HL-60 (cell line): ENCODE data around the gene ARHGEF16.

ENCODE experiments used
- DNase-seq, 2 experiments: peaks; one replicate each; pipeline ENCODE4 v3.0.0-alpha.2; 2010 to 2020; ENCODE audit warnings: low read depth in 1 of 2, low spot score in 1 of 2
- H3K27ac ChIP-seq: fragments of 250-450 bp; sonication (Bioruptor Pico); replicated peaks from 2 replicates; pipeline ENCODE4 v1.5.1; 2020; ENCODE audit warnings: mild to moderate bottlenecking, moderate library complexity
- H3K27me3 ChIP-seq: fragments of 250-450 bp; sonication (Bioruptor Pico); 2 replicates; pipeline ENCODE4 v1.5.1; 2021; ENCODE audit warnings: mild to moderate bottlenecking, moderate library complexity; ENCODE audit not compliant: insufficient read depth, poor library complexity, severe bottlenecking
- H3K4me3 ChIP-seq: replicated peaks from 2 replicates; pipeline ENCODE4 v1.5.1; 2011; ENCODE audit warnings: mild to moderate bottlenecking, control low read depth, low read length; ENCODE audit not compliant: insufficient read depth
- CTCF ChIP-seq: IDR thresholded peaks from one replicate; pipeline ENCODE4 v1.5.1; 2011; ENCODE audit warnings: low read length, control low read depth, inconsistent platforms; ENCODE audit not compliant: insufficient read depth
- GABPA ChIP-seq: IDR thresholded peaks from 2 replicates; pipeline ENCODE4 v1.6.1; 2012; ENCODE audit warnings: low read depth
- POLR2AphosphoS5 ChIP-seq: IDR thresholded peaks from 2 replicates; pipeline ENCODE4 v1.6.1; 2012; ENCODE audit warnings: low read depth
- REST ChIP-seq: IDR thresholded peaks from 2 replicates; pipeline ENCODE4 v1.6.1; 2012; ENCODE audit warnings: low read depth; ENCODE audit not compliant: insufficient replicate concordance
- SPI1 ChIP-seq: IDR thresholded peaks from 2 replicates; pipeline ENCODE4 v1.6.1; 2012; ENCODE audit warnings: low read depth, mild to moderate bottlenecking, borderline replicate concordance

Gene ARHGEF16

DNA sequence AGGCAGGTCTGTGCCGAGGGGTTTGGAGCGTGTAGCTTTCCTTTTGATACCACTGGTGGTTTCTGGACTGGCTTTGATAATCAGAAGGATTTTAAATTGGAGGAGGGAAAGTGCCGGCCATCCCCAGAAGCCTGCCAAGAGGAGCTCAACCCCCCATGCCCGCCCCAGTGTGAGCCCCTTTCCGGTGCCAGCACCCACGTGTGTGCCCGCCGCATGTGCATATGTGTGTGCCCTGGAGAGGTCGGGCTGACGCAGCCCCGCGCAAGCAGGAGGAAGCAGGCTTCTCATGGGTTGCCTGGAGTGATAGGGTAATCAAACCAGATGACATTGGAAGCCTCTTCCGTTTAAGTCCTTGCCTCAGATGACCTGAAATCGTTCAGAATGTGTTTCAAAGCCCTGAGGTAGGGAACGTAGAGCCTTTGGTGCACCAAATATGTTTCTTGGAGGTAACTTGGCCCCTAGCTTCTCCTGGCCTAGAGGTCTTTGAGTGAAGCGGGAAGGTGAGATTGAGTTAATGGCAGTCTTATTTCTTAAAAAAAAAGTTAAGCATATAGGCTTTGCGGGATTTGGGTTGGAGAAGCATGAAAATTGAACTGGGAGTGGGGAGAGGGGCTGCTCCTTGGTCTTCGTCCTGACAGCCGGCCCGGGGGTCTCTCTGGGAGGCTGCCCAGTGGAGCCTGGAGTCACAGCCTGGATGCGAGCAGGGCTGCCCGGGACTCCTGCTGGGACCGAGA is 34.1 kb upstream of the ARHGEF16 start:
- no peak overlapping the region for H3K4me3 ChIP-seq
- TF ChIP-seq CTCF (no peak), GABPA (no peak), REST (no peak), POLR2AphosphoS5 (no peak), SPI1 (no peak)
- H3K27ac ChIP-seq = no peak overlapping the region
- no peak for DNase-seq
- no peaks in the 10 kb centered on the region for H3K27me3 ChIP-seq

GRCh38 chr1:3422638-3423037 is 31.8 kb upstream of the ARHGEF16 start:
- no peak for TF ChIP-seq POLR2AphosphoS5
- TF ChIP-seq SPI1 = no peak
- TF ChIP-seq REST = no peak
- TF ChIP-seq CTCF = no peak
- no peak for TF ChIP-seq GABPA
- DNase-seq = no peak
- H3K4me3 ChIP-seq = no peak overlapping the region
- H3K27me3 ChIP-seq = no peaks in the 10 kb centered on the region
- H3K27ac ChIP-seq = no peak overlapping the region

DNA sequence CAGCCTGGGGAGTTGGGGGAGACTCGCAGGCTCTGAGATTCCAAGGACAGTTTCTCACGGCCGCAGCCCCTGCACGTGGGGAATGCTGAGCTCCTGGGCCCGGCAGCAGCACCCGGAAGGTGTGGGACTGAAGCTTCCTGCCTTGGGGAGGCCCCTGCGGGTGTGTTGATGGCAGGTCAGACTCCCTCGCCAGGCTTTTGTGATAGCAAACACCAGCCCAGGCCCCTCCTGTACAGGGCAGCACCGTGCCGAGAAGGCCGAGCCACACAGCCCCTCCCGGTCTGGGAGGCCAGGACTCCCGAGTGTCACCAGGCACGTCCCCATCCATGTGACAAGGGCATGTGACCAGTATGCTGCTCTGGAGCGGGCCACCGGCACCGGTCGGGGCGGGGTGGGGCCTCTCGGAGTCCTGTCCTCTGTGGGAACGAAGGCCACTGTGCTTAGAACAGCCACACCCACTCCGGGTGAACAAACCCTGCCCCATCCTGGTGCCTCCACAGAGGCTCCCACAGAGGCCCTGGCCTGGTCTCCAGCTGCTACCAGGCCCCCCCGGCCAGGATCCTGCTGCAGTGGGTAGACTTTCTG is 31.1 kb upstream of the ARHGEF16 start:
- TF ChIP-seq REST (no peak), POLR2AphosphoS5 (no peak), CTCF (no peak), GABPA (no peak), SPI1 (no peak)
- no peak for DNase-seq
- H3K27ac ChIP-seq = no peak overlapping the region
- no peak overlapping the region for H3K4me3 ChIP-seq
- H3K27me3 ChIP-seq = no peaks in the 10 kb centered on the region
